ENCODE measurements around the gene MNT. TPM values are rescaled to one million over a fixed set of nuclear protein-coding genes. Genes with fewer than 3 reads are reported as not detected.
"Not testable (repeated sequence)": the region's sequence is repeated elsewhere in the genome, so short reads cannot be mapped to it uniquely, and the experiment has no call there.

Gene MNT, protein sequence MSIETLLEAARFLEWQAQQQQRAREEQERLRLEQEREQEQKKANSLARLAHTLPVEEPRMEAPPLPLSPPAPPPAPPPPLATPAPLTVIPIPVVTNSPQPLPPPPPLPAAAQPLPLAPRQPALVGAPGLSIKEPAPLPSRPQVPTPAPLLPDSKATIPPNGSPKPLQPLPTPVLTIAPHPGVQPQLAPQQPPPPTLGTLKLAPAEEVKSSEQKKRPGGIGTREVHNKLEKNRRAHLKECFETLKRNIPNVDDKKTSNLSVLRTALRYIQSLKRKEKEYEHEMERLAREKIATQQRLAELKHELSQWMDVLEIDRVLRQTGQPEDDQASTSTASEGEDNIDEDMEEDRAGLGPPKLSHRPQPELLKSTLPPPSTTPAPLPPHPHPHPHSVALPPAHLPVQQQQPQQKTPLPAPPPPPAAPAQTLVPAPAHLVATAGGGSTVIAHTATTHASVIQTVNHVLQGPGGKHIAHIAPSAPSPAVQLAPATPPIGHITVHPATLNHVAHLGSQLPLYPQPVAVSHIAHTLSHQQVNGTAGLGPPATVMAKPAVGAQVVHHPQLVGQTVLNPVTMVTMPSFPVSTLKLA
- 1.5 and 3.2 TPM in 2 replicates for total RNA-seq (2014; rRNA removed; shearing (Covaris generic))

DNA sequence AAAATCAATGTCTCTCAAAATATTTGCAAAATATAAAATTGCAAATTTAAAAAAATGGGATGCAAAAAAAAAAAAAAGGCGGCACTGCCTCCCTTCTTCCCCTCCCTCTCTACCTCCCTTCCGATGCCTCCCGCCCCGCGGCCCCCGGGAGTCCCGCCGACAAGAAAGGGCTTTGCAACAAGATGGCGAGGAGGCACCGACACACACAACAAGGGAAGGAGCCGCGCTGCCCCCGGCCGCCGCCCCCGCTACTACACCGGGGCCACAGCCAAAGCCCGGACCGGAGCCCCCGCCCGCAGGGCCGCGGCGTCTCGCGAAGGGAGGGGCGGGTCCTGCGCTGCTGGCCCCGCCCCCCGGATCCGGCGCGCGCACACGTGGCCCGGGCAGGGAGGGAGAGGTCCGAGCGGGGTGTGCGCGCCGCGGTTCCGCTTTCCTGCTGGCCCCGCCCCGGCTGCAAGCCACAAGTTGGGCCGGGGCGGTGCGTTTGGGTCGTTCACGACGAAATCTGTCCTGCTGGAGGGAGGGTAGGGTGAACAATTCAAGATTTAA lies at the start of gene MNT:
Gene MNT, minus strand, starts transcription at position 184 of the 549 bp plus-strand sequence. CDS start 348 bp downstream, outside the sequence.
- peak; percentile 90 for DNase-seq (ENCODE audit: low read depth)

DNA sequence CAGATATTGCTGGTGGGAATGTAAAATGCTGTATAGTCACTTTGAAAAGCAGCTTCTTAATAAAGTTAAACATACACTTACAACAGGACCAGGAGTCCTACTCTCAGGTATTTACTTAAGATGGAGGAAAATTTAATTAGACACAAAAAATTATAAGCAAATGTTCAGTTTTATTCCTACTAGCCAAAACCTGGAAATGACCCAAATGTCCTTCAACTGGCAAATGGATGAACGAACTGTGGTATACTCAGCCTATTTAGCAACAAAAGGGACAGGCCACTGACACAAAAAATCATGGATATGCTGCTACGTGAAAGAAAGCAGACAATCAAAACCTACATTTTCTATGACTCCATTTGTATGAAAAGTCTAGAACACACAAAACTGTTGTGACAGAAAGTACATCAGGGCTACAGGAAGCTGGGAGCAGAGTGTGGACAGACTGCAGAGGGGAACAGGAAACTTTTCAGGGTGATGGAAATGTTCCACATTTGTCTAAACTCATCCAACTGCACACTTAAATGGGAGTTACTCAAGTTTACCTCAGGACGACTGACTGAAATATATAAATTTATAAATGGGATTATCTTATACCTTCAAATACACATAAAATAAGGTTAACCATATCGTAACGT lies 49.3 kb upstream of the MNT start:
- no peak for DNase-seq (ENCODE audit: low read depth)

DNA sequence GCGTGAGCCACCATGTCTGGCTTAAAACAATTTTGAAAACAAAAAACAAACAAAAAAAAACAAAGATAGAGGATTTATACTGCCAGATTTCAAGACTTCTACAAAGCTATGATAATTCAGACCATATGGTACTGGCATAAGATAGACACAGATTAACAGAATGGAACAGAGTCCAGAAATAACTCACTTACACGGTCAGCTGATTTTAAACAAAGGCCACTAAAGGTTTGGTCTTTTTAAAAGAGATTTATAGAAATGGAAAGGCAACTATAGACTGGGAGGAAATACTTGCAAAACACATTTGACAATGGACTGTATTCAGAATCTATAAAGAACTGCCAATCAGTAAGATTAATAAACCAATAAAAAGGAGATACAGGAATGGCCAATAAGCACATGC lies 48.6 kb upstream of the MNT start:
- DNase-seq (ENCODE audit: low read depth), result no peak

DNA sequence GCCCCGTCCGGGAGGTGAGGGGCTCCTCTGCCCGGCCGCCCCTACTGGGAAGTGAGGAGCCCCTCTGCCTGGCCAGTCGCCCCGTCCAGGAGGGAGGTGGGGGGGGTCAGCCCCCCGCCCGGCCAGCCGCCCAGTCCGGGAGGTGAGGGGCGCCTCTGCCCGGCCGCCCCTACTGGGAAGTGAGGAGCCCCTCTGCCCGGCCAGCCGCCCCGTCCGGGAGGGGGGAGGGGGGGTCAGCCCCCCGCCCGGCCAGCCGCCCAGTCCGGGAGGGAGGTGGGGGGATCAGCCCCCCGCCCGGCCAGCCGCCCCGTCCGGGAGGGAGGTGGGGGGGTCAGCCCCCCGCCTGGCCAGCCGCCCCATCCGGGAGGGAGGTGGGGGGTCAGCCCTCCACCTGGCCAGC lies 46.6 kb upstream of the MNT start:
- DNase-seq (ENCODE audit: low read depth), result not testable (repeated sequence)

DNA sequence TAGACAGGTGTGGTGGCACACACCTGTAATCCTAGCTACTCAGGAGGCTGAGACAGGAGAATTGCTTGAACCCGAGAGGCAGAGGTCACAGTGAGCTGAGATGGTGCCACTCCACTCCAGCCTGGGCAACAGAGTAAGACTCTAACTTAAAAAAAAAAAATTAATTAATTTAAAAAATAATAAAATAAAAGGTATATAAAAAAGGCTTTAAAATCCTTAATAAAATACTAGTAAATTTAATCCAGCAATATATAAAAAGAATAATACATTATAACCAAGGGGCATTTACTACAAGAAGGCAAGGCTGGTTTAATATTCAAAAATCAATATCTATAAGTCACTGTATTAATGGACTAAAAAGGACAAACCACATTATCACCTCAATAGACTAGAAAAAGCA lies 44.8 kb upstream of the MNT start:
- DNase-seq (ENCODE audit: low read depth), result no peak

DNA sequence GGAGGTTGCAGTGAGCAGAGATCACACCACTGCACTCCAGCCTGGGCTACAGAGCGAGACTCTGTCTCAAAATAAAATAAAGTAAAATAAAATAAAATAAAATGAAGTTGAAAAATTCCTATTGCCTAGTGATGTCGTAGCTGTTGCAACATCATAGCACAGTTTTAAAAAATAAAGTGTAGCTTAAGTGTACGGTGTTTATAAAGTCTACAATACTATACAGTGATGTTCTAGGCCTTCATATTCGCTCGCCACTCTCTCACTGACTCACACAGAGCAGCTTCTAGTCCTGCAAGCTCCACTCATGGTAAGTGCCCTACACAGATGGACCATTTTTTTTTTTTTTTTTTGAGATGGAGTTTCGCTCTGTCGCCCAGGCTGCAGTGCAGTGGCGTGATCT lies 43.5 kb upstream of the MNT start:
- no peak for DNase-seq (ENCODE audit: low read depth)

DNA sequence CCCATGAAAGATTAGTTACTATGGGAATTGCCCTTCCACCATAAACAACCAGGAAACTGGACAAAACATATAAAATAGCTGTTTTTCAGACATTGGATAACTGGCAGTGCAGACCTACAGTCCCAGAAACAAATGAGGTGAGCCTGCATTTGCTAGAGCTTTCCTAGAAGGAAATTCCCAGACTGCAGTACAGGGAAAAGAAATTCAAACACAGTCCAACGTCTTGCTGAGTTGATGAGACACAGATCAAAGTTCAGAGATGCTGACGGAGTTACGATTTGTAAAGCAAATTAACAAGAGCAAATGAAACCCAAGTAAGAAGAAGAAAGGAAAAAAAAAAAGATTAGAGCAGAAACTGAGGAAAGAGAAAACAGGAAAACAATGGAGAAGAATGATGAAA lies 41.3 kb upstream of the MNT start:
- no peak for DNase-seq (ENCODE audit: low read depth)

DNA sequence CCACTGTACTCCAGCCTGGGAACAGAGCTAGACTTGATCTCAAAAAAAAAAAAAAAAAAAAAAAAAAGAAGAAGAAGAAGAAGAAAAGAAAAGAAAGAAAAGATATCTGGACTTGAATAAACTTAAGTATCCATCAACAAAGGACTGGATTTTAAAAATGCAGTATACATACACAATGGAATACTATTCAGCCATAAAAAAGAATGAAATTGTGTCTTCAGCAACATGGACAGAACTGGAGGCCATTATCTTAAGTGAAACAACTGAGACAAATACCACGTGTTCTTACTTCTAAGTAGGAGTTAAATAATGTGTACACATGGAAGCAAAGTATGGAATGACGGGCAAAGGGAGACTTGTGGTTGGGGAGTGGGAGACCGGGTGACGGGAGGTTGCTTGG lies 40.1 kb upstream of the MNT start:
- no peak for DNase-seq (ENCODE audit: low read depth)

DNA sequence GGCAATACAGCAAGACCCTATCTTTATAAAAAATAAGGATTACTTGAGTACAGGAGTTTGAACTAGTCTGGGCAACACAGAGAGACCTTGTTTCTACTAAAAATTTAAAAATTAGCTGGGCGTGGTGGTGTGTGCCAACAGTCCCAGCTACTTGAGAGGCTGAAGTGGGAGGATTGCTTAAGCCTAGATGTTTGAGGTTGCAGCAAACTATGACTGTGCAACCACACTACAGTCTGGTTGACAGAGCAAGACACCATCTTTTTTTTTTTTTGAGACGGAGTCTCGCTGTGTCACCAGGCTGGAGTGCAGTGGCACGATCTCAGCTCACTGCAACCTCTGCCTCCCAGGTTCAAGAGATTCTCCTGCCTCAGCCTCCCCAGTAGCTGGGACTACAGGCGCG lies 39.1 kb upstream of the MNT start:
- DNase-seq (ENCODE audit: low read depth), result peak; percentile 35

DNA sequence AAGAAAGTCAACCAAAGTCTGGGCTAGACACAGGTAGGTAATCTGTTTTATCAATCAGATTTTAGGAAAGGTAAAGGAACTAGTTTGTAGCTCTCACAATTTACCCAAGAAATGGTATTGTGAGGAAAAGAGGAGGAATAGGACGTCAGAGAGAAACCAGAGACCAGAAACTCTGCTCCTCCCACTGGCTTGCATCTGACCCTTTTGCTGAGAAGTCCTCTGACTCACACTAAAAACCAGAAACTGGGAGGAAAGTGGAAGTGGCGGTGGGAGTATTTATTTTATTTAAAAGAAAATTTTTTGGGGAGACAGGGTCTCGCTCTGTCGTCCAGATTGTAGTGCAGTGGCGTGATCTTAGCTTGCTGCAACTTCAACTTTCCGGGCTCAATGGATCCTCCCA lies 38.0 kb upstream of the MNT start:
- peak; percentile 37 for DNase-seq (ENCODE audit: low read depth)

DNA sequence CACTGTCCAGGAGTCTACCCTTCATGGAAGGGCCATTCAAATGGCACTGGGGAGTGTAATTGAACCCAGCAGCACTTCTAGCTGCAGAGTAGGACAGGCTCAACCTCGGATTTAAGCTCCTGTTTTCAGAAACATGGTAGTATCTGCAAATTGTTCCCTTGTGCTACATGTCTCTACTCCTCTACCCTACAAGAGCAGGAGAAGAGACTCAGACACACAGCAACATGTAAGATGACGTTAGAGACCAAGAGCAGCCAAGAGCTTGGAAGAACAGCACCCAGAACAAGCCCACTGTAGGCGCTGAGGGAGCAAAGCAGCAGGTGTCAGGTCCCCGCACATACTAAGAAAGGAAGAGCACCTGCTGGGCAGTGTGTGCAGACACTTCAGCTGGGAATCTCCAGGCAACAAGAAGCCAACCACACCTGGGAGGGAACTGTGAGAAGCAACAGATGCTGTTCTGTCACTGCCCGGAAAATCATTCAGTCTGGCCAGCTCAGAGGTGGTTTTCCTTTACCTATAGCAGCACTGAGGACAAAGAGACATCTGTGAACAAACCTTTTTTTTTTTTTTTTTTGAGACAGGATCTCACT lies 35.6 kb upstream of the MNT start:
- no peak for DNase-seq (ENCODE audit: low read depth)

DNA sequence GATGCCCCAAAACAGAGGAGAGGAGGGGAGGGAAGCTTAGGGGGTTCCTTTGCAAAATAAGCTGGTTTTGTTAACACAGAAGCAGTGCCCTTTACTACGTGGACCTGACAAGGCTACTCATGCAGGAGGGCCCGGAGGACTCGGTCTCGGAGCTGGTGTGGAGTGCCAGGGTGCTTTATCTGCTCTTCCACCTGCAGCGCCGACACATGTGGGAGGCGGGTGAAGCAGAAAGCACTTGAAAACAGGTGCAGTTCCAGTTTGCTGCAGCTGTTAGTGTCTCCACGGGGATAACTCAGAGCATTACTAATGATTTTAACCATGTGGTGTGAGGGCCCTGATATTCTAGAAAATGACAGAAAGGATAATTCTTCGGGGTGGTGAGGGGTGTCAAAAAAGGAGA lies 35.0 kb upstream of the MNT start:
- no peak for DNase-seq (ENCODE audit: low read depth)

DNA sequence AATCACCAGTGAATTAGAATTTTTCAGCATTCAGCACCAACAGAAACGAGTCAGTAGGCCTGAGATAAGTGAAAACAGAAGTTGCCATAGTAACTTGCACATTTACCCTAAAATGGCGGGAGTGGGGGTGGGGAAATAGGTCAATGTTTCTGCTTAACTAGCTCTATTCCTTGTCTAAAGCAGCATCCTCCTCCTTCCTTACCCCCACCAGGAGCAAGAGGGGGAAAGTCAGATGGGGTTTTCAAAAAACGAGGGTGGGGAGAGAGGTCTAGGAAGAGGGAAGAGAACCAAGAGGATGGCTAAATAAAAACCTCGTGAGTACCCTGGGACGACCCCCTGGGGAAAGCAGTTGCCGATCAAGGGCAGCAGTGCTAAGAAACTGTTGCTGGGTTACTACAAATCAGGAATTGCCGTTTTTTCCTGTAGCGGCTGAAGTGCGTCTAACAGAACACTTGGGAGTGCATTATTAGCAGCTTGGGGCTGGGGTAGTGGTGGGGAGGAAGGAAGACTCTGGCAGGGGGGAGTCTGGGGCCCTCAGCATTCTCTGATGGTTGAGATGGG lies 34.4 kb upstream of the MNT start:
- DNase-seq (ENCODE audit: low read depth), result no peak

DNA sequence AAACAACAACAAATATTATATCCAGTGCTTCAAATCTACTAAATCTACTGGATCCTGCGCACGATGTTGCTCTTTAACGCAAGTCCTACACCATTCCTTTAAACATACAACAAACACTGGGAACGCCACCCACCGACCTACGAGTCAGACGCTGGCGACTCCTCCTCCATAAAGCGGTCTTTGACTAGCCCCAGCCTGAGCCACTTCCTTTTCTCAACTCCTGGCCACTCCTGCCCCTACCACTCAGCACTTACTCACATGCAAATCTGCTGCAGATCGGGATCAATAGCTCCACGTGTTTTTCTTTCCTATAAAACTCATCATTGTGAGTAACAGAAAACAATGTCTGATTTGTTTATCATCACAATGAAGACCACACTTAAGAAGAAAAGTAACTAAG lies 32.8 kb upstream of the MNT start:
- no peak for DNase-seq (ENCODE audit: low read depth)

DNA sequence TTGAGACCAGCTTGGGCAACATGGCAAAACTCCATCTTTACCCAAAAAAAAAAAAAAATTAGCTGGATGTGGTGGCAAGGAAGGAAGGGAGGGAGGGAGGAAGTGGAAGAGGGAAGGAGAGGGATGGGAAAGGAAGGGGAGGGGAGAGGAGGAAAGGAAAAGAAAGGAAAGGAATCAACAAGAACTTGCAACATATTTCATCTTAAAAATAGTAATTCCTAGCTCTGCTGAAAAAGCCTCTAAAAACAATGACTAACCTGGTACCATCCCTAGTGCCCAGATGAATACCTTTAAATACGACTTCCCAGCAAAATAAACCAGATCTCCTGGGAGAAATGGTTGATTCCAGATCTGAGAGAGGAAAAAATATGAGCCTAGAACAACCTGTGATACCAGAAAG lies 27.1 kb upstream of the MNT start:
- no peak for DNase-seq (ENCODE audit: low read depth)

DNA sequence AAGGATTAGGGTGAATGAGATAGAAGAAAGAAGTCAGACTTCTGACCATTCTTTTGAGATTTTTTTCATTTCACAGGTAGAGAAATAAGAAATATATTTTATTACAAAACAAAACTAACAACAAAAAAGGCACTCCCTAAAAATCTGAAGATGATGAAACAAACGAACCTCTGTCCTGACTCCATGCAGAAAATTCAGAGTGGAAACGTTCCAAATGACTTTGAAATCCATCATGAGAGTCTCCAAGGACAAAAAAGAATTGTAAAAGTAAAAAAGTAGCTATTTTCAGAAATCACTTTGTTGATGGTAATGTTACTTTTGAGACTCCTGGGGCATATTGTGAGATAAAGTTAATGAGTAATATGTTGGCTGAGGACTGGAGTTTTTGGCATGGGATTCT lies 26.4 kb upstream of the MNT start:
- DNase-seq (ENCODE audit: low read depth), result no peak

DNA sequence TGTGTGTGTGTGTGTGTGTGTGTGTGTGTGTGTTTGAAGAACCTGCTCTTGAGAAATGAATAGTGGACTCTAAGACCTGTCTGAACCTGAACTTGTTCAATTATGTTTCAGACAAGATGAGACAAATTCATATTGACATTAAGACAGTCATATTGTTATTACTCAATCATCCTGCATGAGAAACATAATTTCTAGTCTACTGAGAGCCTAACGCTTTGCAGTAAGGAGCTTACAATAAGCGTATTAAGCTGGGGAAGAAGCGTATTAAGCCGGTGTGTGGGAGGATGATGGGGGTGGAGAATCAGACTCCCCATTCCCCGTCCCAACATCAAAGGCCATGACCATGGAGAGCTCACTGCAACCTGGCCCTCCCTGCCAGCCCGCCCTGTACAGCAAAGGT lies 22.4 kb upstream of the MNT start:
- DNase-seq (ENCODE audit: low read depth), result no peak

DNA sequence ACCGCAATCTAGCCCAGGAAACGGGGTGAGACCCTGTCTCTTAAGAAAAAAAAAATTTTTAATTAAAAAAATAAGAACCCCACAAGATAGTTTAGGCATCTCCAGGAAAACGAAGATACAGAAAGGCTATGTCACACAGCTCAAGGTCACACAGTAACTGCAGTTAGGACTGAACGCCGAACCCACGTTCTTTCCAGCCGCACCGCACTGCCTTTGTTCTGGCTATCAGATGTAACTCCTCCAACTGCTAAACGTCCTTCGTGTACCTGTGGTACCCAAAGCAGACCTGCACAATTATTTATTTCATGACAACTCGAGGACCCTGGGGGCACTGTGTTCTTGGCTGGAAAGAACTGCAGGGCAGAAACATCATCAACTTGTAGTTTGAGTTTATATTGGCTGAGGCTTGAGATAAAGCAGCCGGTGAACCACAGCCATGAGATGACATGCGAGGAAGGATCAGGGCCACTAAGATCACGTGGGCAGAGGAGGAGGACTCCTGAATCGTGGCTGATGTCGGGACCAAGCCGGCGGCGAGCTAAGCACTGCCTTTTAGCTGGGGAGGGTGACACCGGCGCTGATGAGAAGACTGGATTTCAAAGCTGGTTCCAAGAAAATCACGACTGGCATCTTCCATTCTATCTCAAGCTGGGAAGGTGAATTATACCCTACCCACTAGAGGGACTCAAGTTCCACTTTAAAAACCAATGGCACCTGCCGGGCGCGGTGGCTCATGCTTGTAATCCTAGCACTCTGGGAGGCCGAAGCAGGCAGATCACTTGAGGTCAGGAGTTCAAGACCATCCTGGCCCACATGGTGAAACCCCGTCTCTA lies 20.7 kb upstream of the MNT start:
- no peak for DNase-seq (ENCODE audit: low read depth)

DNA sequence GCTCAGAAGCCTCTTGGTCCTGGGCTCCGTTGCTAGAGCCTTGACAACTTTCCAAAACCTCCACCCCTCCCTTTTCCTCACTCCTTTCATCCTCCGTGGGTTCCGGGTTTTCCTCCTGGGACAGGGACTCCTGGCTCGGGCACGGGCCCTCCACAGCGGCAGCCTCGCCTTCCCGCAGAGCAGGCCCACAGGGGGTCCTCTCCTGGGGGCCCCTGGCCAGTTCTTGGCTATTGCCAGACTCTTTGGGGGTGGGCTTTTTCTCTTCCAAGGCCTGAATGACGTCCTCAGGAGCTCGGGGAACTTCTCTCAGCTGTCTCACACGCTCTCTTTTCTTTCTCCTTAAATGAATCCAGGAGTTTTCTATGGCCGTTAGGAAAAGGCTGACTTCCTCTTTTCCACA lies 19.3 kb upstream of the MNT start:
- DNase-seq (ENCODE audit: low read depth), result no peak

DNA sequence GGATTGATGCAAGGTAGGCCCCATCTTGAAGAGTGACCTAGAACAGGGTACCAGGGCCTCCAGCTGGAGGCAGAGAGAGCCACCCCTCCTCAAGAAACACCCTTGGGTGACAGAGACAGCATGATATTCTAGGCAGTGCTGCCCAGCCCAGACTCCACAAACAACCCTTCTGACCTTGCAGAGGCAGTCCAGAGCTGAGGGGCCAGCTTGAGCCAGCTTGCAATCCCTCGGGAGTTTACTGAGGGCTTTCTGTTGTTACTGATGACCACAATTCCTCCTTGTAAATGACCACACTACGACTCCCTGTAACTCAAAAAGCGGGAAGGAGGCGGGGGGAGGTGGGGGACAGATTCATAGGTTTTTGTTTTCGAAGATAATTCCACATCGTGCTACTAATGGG lies 18.6 kb upstream of the MNT start:
- no peak for DNase-seq (ENCODE audit: low read depth)

DNA sequence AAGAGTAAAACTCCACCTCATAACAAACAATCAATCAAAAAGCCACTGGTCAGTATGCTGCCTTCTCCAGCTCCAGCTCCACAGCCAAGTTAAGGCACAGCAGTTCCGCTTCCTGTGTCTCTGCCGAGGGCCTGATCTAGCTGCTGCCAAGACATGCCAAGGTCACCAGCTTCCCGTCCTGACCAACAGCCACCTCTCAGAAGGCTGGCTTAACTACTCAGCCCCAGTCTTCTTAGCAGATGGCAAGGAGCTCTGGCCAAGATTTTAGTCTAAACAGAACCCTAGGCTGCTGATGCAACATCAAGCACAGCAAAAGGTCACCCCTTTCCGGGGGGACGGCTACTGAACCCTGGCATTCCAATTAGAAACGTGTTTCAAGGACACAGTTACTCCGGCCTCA lies 17.7 kb upstream of the MNT start:
- DNase-seq (ENCODE audit: low read depth), result no peak

All from M059J (cell line).